ENCODE measurements around the gene COL8A2. TPM values are rescaled to one million over a fixed set of nuclear protein-coding genes. Genes with fewer than 3 reads are reported as not detected.
A peak's percentile ranks its signal among the peaks of the same experiment; 100 is the strongest.

Gene COL8A2
- total RNA-seq, 1 donor from 2014 or later = 0.50 TPM

DNA sequence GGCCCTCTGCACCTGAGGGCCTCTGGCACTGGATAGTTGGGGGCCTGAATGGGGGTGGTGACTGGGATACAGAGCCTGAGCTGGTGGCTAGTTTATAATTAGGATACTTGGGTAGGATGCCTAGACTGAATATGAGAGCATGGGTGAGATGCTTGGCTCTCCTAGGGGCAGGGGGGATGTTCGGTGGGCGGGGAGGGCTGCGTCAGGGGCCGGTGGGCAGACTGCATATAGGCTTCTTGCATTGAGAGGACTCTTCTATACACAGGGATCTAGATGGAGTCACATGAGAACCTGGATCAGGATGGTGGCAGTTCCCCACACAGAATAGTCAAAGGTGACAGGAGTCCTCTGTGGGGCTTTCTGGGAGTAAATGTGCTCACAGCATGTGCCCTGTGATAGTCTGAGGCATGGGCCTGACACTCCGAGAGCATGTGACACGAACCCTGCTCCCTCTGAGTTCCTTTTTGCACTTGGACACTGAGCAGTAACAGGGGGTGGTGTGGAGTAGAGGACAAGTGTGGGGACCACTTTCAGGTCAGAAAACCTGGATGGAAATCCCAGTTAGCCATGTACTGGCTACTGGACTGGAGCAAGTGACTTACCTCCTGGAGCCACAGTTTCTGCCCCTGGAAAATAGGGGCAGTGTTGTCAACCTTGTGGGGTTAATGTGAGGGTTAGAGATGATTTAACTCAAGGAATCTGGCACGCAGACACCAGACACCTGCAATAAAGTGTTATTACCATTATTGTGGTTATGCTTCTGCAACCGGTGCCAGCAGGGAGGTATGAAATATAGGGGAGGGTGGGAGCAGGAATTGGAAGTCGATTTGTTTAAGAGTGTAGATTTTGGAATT is 33.2 kb upstream of the COL8A2 start:
- DNase-seq (ENCODE audit: low spot score) = no peak
- no peak for ATAC-seq

DNA sequence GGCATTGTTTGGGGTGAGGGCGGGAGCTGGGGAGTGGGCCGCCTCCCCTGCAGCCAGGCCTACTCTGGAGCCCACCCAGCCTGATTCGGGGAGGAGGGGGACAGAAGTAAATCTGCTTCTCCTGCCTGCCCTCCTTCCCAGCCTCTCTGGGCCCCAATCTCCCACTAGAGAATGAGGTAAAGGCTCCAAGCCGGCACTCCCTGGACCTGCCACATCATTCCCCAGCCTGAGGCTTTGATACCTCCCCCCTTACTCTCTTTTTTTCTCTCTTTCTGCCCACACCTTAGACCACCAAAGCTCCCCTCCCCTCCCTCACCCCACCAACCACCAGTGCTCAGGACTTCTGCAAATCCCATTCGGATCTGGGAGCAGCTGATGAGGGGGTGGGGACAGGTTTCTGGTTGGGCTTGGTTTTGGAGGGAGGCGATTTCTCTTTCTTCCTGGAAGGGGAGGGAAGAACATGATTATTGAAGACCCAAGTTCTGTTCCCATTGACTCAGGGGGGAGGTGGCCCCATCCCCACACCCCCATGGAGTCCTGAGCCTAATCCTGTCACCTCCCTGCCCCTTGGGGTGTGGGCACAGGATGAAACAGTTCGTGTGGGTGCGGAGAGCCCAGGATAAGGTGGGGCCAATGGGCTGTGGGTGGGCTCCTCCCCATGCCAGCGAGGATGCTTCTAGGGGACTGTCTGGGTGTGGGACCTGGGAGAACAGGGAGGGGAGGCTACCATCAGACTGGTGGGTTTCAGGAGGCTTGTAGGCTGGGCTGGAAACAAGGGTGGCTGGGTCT is 32.3 kb upstream of the COL8A2 start:
- ATAC-seq = no peak
- no peak for DNase-seq (ENCODE audit: low spot score)

DNA sequence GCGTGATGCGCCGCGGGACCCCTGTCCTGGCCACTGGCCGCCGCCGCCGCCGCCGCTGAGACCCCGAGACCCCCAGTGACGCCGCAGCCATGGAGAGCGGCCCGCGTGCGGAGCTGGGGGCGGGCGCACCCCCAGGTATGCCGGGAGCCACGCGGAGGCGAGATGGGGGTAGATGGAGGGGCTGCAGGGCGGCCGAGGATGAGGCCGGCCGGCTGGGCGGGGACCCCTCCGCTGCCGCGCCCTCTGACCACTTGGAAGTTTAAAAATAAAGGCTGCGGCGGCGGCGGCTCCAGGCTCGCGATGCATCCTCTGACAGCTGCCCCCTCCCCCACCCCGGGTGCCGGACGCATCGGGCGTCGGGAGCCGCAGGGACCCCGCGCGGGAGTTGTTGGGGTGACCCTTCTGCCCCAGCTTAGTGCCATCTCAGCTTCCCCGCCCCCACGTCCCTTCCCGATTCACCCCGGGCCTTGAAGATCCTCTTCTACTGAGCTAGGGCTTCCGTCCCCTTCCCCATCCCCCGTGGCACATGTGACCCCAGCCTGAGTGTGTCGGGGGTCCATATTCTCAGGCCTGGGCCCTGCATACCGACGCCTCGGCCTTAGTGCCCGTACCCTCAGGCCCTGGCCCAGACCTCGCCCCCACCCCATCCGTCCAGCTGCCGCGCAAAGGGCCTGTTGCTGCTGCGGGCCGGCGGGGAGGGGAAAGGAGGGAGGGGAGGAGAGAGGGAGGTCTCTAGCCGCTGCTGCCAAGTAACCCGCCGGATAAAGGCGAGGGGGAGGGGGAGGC is 31.5 kb upstream of the COL8A2 start:
- DNase-seq (ENCODE audit: low spot score) (peak; percentile 63), ATAC-seq (peak; percentile 31)

DNA sequence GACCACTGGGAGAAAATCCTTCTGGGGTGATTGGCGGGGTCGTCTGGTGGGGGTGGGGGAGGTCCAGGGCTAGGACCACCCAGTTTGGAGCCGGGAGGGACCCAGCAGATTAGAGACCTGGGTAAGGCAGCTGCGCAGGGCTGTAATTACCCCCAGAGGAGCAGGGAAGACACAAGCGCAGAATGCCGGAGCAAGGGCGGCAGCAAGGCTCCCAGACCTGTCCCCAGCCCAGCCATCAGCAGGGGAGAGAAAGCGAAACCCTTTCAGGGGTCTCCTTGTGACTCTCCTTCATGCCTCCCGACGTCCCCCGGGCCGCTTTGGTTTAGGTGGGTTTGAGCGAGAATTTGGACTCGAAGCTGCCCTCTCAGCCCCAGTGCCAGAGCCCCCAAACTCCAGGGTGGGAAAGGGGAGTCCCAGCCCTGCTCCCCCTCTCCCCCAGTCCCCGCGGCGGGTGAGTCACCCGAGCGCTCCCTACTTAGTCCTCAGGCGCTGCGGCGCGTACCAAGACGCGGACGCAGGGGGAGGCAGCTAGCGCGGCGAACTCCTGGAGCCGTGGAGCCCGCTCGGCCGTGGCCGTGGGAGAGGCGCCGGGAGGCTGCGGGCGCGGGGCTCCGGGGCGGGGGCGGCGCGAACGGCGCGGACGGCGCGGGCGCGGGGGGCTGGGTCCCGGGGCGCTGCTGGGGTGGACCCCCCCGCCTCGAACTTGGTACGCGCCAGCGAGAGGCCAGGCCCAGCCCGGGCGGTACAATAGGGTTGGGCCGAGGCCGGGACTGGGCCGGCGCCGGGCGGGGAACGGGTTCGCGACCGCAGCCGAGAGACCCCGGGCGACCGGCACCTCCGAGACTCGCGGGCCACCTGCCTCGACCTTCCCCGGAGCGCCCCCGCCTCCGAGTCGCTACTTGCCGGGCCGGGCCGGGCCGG is 30.6 kb upstream of the COL8A2 start, which contains the start of gene MAP7D1:
Gene MAP7D1 (plus strand): TSS at position 753 of the 921 bp plus-strand sequence. CDS start 258 bp downstream, outside the sequence.
- peak; percentile 87 for DNase-seq (ENCODE audit: low spot score)
- ATAC-seq = peak; percentile 87

DNA sequence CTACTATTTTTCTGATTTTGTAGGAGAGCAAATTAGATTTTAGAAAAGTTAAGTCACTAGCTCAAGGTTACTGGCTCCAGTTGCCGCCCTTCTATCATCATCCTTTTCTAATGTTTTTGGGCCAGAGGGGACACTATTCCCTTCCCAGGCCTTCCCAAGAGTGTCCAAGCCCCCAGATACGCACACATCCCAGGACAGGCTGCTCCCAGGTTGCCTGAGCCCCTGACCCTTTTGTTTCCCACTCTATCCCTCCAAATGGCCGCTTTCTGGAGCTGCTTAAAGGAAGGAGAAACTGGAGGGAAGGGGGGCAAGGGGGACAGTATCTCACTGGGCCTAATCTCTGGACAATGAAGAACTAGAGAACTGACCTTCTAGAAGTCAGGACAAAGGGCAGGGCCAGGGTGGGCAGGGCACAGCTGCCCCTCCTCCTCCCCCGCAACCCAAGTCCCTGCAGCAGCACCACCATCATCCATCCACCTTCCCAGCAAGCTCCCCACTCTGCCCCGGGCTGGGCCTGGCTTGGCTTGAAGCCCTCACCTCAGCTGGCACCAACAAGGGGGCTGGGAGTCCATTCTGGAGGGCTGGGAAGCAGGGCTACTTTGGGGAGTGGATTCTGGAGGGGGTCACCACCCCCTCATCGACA is 29.9 kb upstream of the COL8A2 start:
- no peak for ATAC-seq
- no peak for DNase-seq (ENCODE audit: low spot score)

DNA sequence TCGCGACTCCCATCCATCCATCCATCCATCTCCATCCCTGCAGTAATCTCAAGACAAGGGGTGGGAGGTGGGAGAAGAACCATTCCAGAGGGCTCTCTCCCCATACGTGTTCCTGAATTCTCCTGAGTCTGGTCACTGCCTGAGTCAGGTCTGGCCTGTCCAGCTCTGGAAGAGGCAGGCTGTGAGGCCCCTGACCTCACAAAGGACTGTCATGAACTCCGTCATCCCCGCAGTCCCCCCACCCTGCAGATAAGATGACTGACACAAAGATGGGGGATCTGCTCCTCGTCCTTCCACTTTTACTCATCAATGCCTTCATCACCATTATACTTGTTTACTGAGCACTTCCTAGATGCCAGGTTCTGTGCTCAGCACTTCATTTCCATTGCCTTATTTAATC is 29.3 kb upstream of the COL8A2 start:
- DNase-seq (ENCODE audit: low spot score) = no peak
- ATAC-seq = no peak

DNA sequence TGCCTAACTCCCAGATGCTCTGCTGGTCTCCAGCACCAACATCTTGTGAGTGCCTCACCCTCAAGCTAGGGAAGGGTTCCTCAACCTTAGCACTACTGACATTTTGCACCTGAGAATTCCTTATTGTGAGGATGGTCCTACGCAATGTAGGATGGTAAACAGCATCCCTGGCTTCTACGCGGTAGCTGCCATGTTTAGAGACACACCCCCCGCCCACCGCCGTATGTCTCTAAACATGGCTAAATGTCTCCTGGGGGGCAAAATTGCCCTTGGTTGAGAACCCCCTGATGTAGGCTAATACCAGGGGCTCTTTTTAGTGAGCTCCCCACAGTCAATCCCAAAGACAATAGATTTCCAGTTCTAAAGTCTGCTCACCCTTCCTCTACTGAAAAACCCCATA is 28.5 kb upstream of the COL8A2 start:
- DNase-seq (ENCODE audit: low spot score) (no peak), ATAC-seq (no peak)

DNA sequence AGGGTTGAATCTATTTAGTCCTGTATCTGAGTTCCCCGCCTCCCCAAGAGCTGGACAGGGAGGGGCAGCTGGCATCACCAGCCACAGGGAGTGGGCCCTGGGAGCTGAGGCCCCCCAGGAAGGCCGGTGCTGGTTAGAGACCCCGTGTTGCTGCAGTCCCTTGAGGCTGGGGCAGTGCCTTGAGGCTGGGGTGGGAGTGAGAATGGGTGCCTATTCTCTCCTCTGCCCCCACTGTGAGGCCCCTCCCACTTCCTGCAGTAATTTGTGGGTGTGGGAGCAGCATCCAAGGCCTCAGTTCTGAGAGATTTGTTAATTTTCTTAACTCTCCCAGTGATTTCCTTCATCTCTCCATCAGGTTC is 26.8 kb upstream of the COL8A2 start:
- DNase-seq (ENCODE audit: low spot score) (no peak), ATAC-seq (no peak)

DNA sequence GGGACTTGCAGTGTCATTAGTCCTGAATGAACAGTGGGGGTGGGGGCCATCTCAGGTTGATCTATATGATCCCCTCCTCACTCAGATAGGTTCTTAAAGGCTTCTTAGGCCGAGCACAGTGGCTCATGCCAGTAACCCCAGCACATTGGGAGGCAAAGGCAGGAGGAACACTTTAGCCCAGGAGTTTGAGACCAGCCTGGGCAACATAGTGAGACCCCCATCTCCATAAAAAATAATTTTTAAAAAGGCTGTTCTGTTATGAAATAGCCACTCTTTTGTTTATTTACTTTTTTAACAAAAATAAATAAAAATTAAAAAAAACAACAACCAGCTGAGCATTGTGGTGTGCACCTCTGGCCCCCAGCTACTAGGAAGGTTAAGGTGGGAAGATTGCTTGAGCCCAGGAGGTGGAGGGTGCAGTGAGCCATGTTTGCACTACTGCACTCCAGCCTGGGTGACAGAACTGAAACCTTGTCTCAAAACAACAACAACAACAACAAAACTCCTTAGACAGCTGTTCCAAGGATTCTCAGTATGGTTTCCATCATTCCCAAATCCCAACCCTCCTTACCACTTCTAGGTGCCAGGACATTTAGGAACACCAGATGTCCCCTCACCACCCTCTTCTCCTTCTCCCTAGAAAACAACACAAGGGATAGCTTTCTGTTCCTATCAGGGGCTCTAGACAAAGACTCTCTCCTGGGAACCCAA is 26.3 kb upstream of the COL8A2 start:
- ATAC-seq = no peak

DNA sequence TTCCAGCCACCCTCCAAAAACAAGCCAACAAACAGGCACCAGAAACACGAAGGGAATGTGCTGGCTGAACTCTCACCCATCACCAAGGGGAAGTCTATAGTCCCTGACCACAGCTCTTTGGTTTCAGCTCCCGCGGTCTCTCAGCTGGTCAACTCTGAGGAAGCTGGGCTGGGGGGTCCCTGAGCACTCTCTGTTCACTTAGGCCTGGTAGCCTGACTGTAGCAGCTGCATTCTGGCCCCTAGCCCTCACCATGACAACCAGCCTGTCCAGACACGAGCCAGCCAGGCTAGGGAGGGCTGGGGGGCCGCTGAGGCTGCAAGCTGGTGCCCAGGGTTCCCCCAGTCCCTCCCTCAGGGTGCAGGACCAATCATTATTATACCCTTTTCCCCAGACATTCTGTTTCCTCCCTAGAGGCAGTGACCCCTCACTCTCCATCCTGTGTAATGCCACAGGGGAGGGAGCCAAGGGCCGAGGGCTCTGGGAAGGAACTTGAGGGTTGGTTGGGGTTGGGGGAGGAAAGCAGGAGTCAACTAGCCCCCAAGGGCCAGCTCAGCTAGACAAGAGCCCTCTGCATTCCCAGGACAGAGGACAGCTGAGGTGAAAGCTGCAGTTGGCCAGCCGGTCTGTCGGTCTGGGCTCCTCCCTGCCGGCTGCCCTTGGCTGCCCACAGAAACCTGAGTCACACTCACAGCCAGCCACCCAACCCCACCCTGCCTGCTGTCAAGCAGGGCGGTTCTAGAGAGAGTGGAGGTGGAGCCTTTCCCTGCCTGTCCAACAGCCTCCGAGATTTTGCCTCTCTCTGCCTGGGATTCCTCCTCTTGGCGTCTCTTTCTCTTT is 25.5 kb upstream of the COL8A2 start:
- ATAC-seq = peak; percentile 80
- peak; percentile 92 for DNase-seq (ENCODE audit: low spot score)

More for the DNA sequence above, 26.3 kb upstream of the COL8A2 start:
- no peak for DNase-seq (ENCODE audit: low spot score)

DNA sequence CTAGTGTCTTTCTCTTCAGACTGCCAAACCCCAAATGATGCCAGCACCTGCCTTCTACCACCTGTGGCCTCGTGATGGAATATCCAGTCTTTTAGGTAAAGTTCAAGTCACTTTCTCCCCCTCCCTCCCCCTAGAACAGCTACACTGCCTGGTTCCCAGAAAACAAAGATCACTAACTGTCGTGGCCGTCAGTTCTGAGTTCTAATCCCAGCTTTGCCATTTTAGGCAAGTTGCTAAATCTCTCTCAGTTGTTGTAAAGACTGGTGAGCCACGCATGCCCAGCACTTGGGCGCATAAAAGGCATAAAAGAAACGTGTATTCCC is 24.9 kb upstream of the COL8A2 start:
- ATAC-seq = no peak
- DNase-seq (ENCODE audit: low spot score) = no peak

DNA sequence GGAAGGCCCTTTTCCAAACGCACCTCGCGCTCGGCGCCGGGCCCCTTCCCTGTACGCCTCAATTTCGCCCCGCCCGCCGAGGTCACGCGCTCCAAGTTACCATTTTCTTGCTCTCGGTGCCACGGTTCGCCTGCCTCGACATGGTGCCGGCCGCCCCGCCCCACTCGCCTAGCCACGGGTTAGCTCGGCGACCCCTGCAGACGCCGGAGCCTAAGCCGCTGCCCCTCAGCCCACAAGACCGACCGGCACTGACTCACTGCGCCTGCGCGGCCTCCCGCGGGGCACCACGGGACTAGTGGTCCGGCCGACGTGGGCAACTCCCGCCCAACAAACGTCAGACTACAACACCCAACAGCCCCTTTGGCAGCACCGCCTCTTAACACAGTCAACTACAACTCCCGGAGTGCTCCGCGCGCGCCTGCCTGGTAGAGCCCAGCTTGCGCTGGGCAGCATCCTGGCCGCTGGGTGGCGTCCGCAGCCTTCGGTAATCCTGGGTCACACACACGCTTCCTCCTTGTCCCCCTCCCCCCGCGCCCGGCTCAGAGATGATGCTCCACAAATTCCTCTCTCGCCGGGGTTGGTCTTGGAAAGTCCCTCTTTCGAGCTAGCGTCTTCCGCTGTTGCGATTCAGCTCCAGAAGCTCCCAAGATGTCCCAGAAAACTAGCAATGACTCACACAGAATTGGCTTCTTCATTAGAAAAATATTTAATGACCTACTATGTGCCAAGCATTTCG is 24.4 kb upstream of the COL8A2 start, which contains the start of gene TRAPPC3:
Gene TRAPPC3 (minus strand): TSS at position 250 of the 736 bp plus-strand sequence. CDS start 108 bp downstream, at position 142.
- ATAC-seq (peak; percentile 91), DNase-seq (ENCODE audit: low spot score) (peak; percentile 100)

DNA sequence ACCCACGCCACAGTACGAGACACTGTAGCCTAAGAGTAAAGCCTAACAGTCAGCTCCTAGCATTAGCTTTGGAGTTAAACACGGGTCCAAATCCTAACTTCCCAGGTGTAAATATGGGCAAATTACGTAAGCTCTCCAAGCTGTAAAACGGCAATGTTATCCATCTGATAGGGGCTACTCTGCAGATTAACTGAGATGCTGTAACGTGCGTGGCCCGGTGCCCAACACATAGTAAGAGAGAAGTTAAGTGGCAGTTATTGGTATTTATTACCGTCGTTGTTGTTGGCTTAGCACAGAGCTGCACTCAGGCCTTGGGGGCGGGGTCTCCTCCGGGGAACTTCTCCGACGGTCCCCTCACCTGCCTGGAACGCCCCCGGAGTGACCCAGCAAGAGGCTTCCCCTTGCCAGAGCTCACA is 23.8 kb upstream of the COL8A2 start:
- DNase-seq (ENCODE audit: low spot score) (no peak), ATAC-seq (no peak)

DNA sequence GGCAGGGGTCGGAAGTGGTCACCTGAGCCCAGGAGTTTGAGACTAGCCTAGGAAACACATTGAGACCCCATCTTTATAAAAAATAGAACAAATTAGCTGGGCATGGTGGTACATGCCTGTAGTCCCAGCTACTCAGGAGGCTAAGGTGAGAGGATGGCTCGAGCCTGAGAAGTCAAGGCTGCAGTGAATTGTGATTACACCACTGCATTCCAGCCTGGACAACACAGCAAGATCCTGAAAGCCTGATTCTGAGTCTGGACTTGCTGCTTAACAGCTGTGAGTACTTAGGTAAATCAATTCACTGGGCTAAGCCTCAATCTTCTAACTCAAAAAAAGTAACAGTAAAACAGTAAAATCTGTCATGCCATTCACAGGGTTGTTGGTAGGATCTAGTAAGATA is 19.4 kb upstream of the COL8A2 start:
- ATAC-seq = no peak
- DNase-seq (ENCODE audit: low spot score) = no peak

DNA sequence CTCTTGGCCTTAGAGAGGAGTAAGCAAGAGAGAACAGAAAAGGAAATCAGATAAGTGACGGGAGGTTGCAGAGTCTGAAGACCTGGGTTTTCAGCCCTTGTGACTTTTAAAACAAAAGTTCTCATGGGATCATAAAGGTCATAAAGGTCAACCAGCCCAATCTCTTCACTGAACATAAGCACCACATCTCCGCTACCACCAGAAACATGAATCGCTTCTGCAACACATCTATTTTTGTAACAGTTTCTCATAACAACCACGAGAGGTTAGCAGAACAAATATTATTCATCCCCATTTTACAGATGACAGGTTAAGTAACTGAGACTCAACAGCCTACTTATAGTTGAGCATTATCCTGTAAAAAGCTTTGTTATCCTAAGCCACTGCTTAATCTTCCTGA is 18.4 kb upstream of the COL8A2 start:
- ATAC-seq (no peak), DNase-seq (ENCODE audit: low spot score) (no peak)

DNA sequence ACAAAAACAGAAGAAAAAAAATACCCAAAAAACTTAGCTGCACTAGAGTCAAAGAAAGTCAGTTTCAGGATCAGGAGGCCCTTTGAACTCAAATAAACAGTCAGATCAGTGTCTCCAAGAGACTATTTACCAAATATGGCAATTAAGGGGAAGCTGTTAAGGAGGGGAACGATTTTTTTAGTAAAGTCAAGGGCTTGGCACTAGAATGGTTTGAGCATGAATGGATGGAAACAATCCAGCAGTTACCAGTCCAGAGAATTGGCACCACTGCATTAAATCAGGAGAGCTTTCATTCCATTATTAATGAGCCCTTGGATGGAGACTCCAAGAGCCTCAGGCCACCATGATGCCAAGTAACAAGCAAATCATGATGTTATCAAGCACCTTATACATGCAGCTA is 17.1 kb upstream of the COL8A2 start:
- ATAC-seq (peak; percentile 19), DNase-seq (ENCODE audit: low spot score) (no peak)

DNA sequence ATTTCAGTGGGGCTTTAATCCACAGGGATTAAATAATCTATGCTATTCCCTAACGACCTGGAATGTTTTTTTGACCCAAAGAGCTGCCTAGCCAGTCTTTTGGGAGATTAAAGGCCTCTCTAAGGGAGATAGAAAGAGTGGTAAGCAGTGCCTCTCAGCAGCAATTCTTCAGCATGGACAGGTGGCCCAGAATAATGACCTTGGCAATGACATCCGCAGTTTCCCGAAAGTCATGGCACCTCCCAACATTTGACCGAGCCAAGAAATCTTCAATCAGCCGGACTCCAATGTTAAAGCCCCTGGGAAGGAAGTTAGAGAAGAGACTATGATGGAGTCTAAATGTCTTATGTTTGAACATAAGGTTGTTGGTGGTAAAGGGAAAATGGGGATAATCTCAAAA is 14.5 kb upstream of the COL8A2 start:
- ATAC-seq = no peak
- DNase-seq (ENCODE audit: low spot score) = no peak

Measured in left lobe of liver (tissue), 2 donors.